H1 (cell line): Measurements from ENCODE around the gene COL26A1.

Experiments
- CHD2 ChIP-seq: IDR thresholded peaks from 2 replicates; pipeline ENCODE4 v1.6.1; 2012; ENCODE audit warnings: low read length, improper control_type of control experiment
- CTCF ChIP-seq, 3 experiments: IDR thresholded peaks; 1 replicate in 2 of 3; 2 replicates in 1 of 3; pipeline versions ENCODE4 v1.5.1 to v1.6.1; 2011; ENCODE audit warnings: low read length in 3 of 3, mild to moderate bottlenecking in 3 of 3, inconsistent platforms in 2 of 3, low read depth in 1 of 3, moderate library complexity in 1 of 3; ENCODE audit not compliant: insufficient read depth in 1 of 3; ENCODE audit errors: control extremely low read depth in 1 of 3
- GTF2F1 ChIP-seq: IDR thresholded peaks from 2 replicates; pipeline ENCODE4 v1.6.1; 2012; ENCODE audit warnings: low read depth, low read length, improper control_type of control experiment, borderline replicate concordance
- POLR2A ChIP-seq, 2 experiments: IDR thresholded peaks; 1 replicate in 1 of 2; 2 replicates in 1 of 2; pipeline ENCODE4 v1.6.1; 2011; ENCODE audit warnings: low read depth in 2 of 2, low read length in 2 of 2, mild to moderate bottlenecking in 2 of 2; ENCODE audit errors: control extremely low read depth in 1 of 2
- ZNF274 ChIP-seq: IDR thresholded peaks from 2 replicates; pipeline ENCODE4 v1.7.0; 2012; ENCODE audit warnings: low read length, borderline replicate concordance; ENCODE audit errors: extremely low read depth

GRCh38 chr7:101418694-101419093 is 56.0 kb downstream of the COL26A1 start:
- TF ChIP-seq CTCF (IDR thresholded peaks at IDR 0.05; ENCODE audit: control extremely low read depth in 1 of 3, insufficient read depth in 1 of 3, low read depth in 1 of 3, low read length in 3 of 3) (no peak), ZNF274 (no peak), CHD2 (no peak), GTF2F1 (no peak), POLR2A (IDR thresholded peaks at IDR 0.05; ENCODE audit: control extremely low read depth in 1 of 2, low read depth in 2 of 2, low read length in 2 of 2) (no peak)
